SU-DHL-6 (cell line): ENCODE measurements around the gene CLEC16A.

ENCODE experiments used
- CTCF ChIP-seq: fragments of 200-600 bp; sonication (generic); IDR thresholded peaks from one replicate; pipeline ENCODE4 v1.5.1; 2017; ENCODE audit warnings: antibody characterized with exemption, mild to moderate bottlenecking, low read length, moderate library complexity; ENCODE audit not compliant: insufficient read depth, poor library complexity, severe bottlenecking
- EZH2phosphoT487 ChIP-seq: fragments of 200-600 bp; sonication (generic), shearing (Covaris generic); conservative IDR thresholded peaks from 2 replicates; pipeline ENCODE4 v1.6.1; 2018; ENCODE audit warnings: mild to moderate bottlenecking, antibody characterized with exemption, low read length, moderate library complexity, mixed read lengths

- no peak for TF ChIP-seq CTCF
- TF ChIP-seq EZH2phosphoT487 = no peak
Measured at GRCh38 chr16:11145173-11145818, 200.9 kb downstream of the CLEC16A start.
